HEK293 (cell line): Measurements from ENCODE around the gene WWTR1.

ENCODE experiments used
- EGR2 ChIP-seq: fragments of 450-650 bp; formaldehyde crosslinking; IDR thresholded peaks from 2 replicates; pipeline ENCODE4 v1.5.1; 2016; ENCODE audit warnings: low read depth, missing biosample characterization, missing genetic modification characterization
- GLI4 ChIP-seq: fragments of 450-650 bp; formaldehyde crosslinking; IDR thresholded peaks from 2 replicates; pipeline ENCODE4 v1.5.1; 2016; ENCODE audit warnings: missing biosample characterization, missing genetic modification characterization
- HOXA7 ChIP-seq: sonication (generic); formaldehyde crosslinking; IDR thresholded peaks from 2 replicates; pipeline ENCODE4 v1.8.1; 2022; ENCODE audit warnings: missing genetic modification reagents, borderline replicate concordance
- IKZF3 ChIP-seq: fragments of 450-650 bp; IDR thresholded peaks from 2 replicates; pipeline ENCODE4 v1.5.0; 2018; ENCODE audit warnings: missing biosample characterization, mild to moderate bottlenecking, missing genetic modification characterization, moderate library complexity
- KLF10 ChIP-seq: fragments of 450-650 bp; IDR thresholded peaks from 2 replicates; pipeline ENCODE4 v1.5.1; 2018; ENCODE audit warnings: missing biosample characterization, mild to moderate bottlenecking, missing genetic modification characterization
- KLF8 ChIP-seq: fragments of 450-650 bp; formaldehyde crosslinking; IDR thresholded peaks from 2 replicates; pipeline ENCODE4 v1.5.1; 2016; ENCODE audit warnings: missing biosample characterization, missing genetic modification characterization
- KLF9 ChIP-seq: fragments of 450-650 bp; formaldehyde crosslinking; IDR thresholded peaks from 2 replicates; pipeline ENCODE4 v1.5.1; 2016; ENCODE audit warnings: missing biosample characterization, missing genetic modification characterization, low read depth
- PRDM1 ChIP-seq: fragments of 450-650 bp; formaldehyde crosslinking; IDR thresholded peaks from 2 replicates; pipeline ENCODE4; 2016; ENCODE audit warnings: missing biosample characterization, missing genetic modification characterization
- RBAK ChIP-seq: fragments of 450-650 bp; formaldehyde crosslinking; IDR thresholded peaks from 2 replicates; pipeline ENCODE4 v1.5.1; 2016; ENCODE audit warnings: missing biosample characterization, missing genetic modification characterization
- SALL2 ChIP-seq: fragments of 450-650 bp; formaldehyde crosslinking; IDR thresholded peaks from 2 replicates; pipeline ENCODE4 v1.5.0; 2017; ENCODE audit warnings: missing biosample characterization, mild to moderate bottlenecking, missing genetic modification characterization, borderline replicate concordance
- WT1 ChIP-seq: fragments of 450-650 bp; formaldehyde crosslinking; IDR thresholded peaks from 2 replicates; pipeline ENCODE4 v1.5.1; 2016; ENCODE audit warnings: missing biosample characterization, missing genetic modification characterization
- ZBTB1 ChIP-seq: fragments of 450-650 bp; formaldehyde crosslinking; IDR thresholded peaks from 2 replicates; pipeline ENCODE4 v1.5.1; 2016; ENCODE audit warnings: missing biosample characterization, missing genetic modification characterization
- ZNF133 ChIP-seq: fragments of 450-650 bp; formaldehyde crosslinking; IDR thresholded peaks from 2 replicates; pipeline ENCODE4 v1.5.1; 2016; ENCODE audit warnings: missing biosample characterization, missing genetic modification characterization
- ZNF140 ChIP-seq: fragments of 450-650 bp; formaldehyde crosslinking; IDR thresholded peaks from 2 replicates; pipeline ENCODE4 v1.5.1; 2016; ENCODE audit warnings: missing biosample characterization, missing genetic modification characterization
- ZNF18 ChIP-seq: fragments of 450-650 bp; formaldehyde crosslinking; IDR thresholded peaks from 2 replicates; pipeline ENCODE4 v1.5.1; 2016; ENCODE audit warnings: missing biosample characterization, missing genetic modification characterization
- ZNF19 ChIP-seq: fragments of 450-650 bp; formaldehyde crosslinking; IDR thresholded peaks from 2 replicates; pipeline ENCODE4; 2016; ENCODE audit warnings: missing biosample characterization, missing genetic modification characterization, low read depth
- ZNF221 ChIP-seq: fragments of 450-650 bp; formaldehyde crosslinking; IDR thresholded peaks from 2 replicates; pipeline ENCODE4 v1.5.1; 2017; ENCODE audit warnings: missing biosample characterization, missing genetic modification characterization, borderline replicate concordance
- ZNF239 ChIP-seq: fragments of 450-650 bp; formaldehyde crosslinking; IDR thresholded peaks from 2 replicates; pipeline ENCODE4 v1.5.1; 2016; ENCODE audit warnings: missing biosample characterization, missing genetic modification characterization
- ZNF24 ChIP-seq: fragments of 450-650 bp; formaldehyde crosslinking; IDR thresholded peaks from 2 replicates; pipeline ENCODE4 v1.5.1; 2016; ENCODE audit warnings: missing biosample characterization, missing genetic modification characterization
- ZNF274 ChIP-seq, 2 experiments: fragments of 200-500 bp in 1 of 2; fragments of 450-650 bp in 1 of 2; sonication (Bioruptor generic) in 1 of 2; formaldehyde crosslinking in 1 of 2; IDR thresholded peaks; 2 replicates each; pipeline versions ENCODE4 v1.5.1 to v1.6.1; 2014 to 2016; ENCODE audit warnings: borderline replicate concordance in 1 of 2, inconsistent platforms in 1 of 2, low read length in 1 of 2, missing biosample characterization in 1 of 2, missing genetic modification characterization in 1 of 2
- ZNF324 ChIP-seq: fragments of 450-650 bp; formaldehyde crosslinking; IDR thresholded peaks from 2 replicates; pipeline ENCODE4 v1.5.1; 2016; ENCODE audit warnings: missing biosample characterization, missing genetic modification characterization
- ZNF366 ChIP-seq: fragments of 450-650 bp; formaldehyde crosslinking; conservative IDR thresholded peaks from 2 replicates; pipeline ENCODE4 v1.5.1; 2016; ENCODE audit warnings: missing biosample characterization, missing genetic modification characterization
- ZNF37A ChIP-seq: fragments of 450-650 bp; IDR thresholded peaks from 2 replicates; pipeline ENCODE4 v1.5.1; 2018; ENCODE audit warnings: missing biosample characterization, missing genetic modification characterization
- ZNF426 ChIP-seq: fragments of 450-650 bp; formaldehyde crosslinking; IDR thresholded peaks from 2 replicates; pipeline ENCODE4 v1.5.1; 2017; ENCODE audit warnings: missing biosample characterization, missing genetic modification characterization, mild to moderate bottlenecking, inconsistent platforms, moderate library complexity
- ZNF521 ChIP-seq: fragments of 450-650 bp; formaldehyde crosslinking; IDR thresholded peaks from 2 replicates; pipeline ENCODE4 v1.5.1; 2017; ENCODE audit warnings: missing biosample characterization, mild to moderate bottlenecking, missing genetic modification characterization
- ZNF555 ChIP-seq: fragments of 450-650 bp; formaldehyde crosslinking; conservative IDR thresholded peaks from 2 replicates; pipeline ENCODE4 v1.5.1; 2017; ENCODE audit warnings: missing biosample characterization, mild to moderate bottlenecking, missing genetic modification characterization, inconsistent platforms
- ZNF571 ChIP-seq: fragments of 450-650 bp; formaldehyde crosslinking; IDR thresholded peaks from 2 replicates; pipeline ENCODE4 v1.5.0; 2017; ENCODE audit warnings: missing biosample characterization, missing genetic modification characterization
- ZNF76 ChIP-seq: fragments of 450-650 bp; formaldehyde crosslinking; IDR thresholded peaks from 2 replicates; pipeline ENCODE4; 2016; ENCODE audit warnings: low read depth, missing biosample characterization, missing genetic modification characterization, borderline replicate concordance
- ZNF791 ChIP-seq: fragments of 450-650 bp; formaldehyde crosslinking; IDR thresholded peaks from 2 replicates; pipeline ENCODE4 v1.5.1; 2016; ENCODE audit warnings: missing biosample characterization, missing genetic modification characterization
- ZNF830 ChIP-seq: fragments of 450-650 bp; IDR thresholded peaks from 2 replicates; pipeline ENCODE4 v1.5.0; 2018; ENCODE audit warnings: missing biosample characterization, missing genetic modification characterization, low read depth, mild to moderate bottlenecking, moderate library complexity
- TF ChIP-seq, protein P1 (sequence below): IDR thresholded peaks from 2 replicates; pipeline ENCODE4 v1.6.1; 2011; ENCODE audit warnings: mild to moderate bottlenecking, low read depth, low read length, borderline replicate concordance
- TF ChIP-seq, protein P2 (sequence below): fragments of 450-650 bp; formaldehyde crosslinking; IDR thresholded peaks from 2 replicates; pipeline ENCODE4 v1.5.1; 2016; ENCODE audit warnings: missing biosample characterization, missing genetic modification characterization
- TF ChIP-seq, protein P3 (sequence below): fragments of 450-650 bp; formaldehyde crosslinking; IDR thresholded peaks from 2 replicates; pipeline ENCODE4 v1.5.1; 2017; ENCODE audit warnings: missing biosample characterization, missing genetic modification characterization
- TF ChIP-seq, protein P4 (sequence below): fragments of 450-650 bp; formaldehyde crosslinking; IDR thresholded peaks from 2 replicates; pipeline ENCODE4 v1.5.1; 2016; ENCODE audit warnings: missing biosample characterization, missing genetic modification characterization

The WWTR1 gene

DNA sequence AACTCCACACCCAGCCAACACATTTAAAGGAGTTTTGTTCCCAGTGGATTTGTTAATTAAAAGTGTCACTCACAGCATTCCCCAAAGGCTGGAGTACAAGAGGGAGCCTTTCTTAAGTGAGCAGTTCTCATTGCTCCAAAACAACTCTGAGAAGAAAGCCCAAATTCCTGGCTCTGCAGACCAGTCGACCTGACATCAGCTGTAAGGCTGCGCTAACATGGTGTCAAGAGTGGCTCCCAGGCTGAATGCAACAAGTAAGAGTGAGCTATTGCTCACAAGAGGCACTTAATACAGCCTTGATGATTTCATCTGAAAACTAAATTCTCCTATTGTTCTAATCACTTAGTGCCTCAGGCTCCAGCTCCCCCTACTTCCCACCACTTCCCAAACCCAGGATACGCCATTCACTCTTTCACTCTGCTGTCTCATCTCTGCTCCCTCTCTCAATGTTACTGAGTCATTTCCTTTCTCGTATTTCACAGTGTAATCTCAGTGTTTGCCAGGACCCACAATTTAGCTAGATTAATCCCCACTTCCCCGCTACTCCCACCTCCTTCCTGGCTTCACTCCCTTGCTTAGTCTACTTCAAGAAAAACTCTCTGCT is 81.8 kb downstream of the WWTR1 start (continued):
- no peak for TF ChIP-seq ZNF830
- peak; percentile 66; the same call in 1 of the 2 replicates for TF ChIP-seq IKZF3 (tag by site-specific recombination)
- no peak for TF ChIP-seq ZNF19 (tag by site-specific recombination)
- TF ChIP-seq, protein P1, sequence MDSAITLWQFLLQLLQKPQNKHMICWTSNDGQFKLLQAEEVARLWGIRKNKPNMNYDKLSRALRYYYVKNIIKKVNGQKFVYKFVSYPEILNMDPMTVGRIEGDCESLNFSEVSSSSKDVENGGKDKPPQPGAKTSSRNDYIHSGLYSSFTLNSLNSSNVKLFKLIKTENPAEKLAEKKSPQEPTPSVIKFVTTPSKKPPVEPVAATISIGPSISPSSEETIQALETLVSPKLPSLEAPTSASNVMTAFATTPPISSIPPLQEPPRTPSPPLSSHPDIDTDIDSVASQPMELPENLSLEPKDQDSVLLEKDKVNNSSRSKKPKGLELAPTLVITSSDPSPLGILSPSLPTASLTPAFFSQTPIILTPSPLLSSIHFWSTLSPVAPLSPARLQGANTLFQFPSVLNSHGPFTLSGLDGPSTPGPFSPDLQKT, result no peak
- TF ChIP-seq ZNF571 (tag by site-specific recombination), result no peak
- TF ChIP-seq ZNF555 (tag by site-specific recombination), result no peak
- TF ChIP-seq ZNF24 (tag by site-specific recombination), result peak; percentile 87
- TF ChIP-seq ZNF18 (tag by site-specific recombination), result peak; percentile 78
- peak; percentile 90 for TF ChIP-seq PRDM1
- peak; percentile 69 for TF ChIP-seq EGR2 (tag by site-specific recombination)
- TF ChIP-seq ZNF239, result no peak
- TF ChIP-seq ZNF274 (IDR thresholded peaks at IDR 0.05; ENCODE audit: low read length), result no peak
- TF ChIP-seq ZNF274 (tag by site-specific recombination; IDR thresholded peaks at IDR 0.05; ENCODE audit: borderline replicate concordance), result no peak
- TF ChIP-seq WT1 (tag by site-specific recombination), result peak; percentile 96
- TF ChIP-seq KLF9, result no peak
- 0 out of 2 replicates have a peak, but pooled peaks have one; percentile 47 for TF ChIP-seq ZBTB1
- TF ChIP-seq, protein P2, sequence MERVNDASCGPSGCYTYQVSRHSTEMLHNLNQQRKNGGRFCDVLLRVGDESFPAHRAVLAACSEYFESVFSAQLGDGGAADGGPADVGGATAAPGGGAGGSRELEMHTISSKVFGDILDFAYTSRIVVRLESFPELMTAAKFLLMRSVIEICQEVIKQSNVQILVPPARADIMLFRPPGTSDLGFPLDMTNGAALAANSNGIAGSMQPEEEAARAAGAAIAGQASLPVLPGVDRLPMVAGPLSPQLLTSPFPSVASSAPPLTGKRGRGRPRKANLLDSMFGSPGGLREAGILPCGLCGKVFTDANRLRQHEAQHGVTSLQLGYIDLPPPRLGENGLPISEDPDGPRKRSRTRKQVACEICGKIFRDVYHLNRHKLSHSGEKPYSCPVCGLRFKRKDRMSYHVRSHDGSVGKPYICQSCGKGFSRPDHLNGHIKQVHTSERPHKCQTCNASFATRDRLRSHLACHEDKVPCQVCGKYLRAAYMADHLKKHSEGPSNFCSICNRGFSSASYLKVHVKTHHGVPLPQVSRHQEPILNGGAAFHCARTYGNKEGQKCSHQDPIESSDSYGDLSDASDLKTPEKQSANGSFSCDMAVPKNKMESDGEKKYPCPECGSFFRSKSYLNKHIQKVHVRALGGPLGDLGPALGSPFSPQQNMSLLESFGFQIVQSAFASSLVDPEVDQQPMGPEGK (tag by site-specific recombination), result peak; percentile 80
- no peak; the same call in 1 of the 2 replicates for TF ChIP-seq RBAK (tag by site-specific recombination)
- TF ChIP-seq GLI4 (tag by site-specific recombination), result no peak
- TF ChIP-seq, protein P3, sequence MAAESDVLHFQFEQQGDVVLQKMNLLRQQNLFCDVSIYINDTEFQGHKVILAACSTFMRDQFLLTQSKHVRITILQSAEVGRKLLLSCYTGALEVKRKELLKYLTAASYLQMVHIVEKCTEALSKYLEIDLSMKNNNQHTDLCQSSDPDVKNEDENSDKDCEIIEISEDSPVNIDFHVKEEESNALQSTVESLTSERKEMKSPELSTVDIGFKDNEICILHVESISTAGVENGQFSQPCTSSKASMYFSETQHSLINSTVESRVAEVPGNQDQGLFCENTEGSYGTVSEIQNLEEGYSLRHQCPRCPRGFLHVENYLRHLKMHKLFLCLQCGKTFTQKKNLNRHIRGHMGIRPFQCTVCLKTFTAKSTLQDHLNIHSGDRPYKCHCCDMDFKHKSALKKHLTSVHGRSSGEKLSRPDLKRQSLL (tag by site-specific recombination), result peak; percentile 34; the same call in 1 of the 2 replicates
- TF ChIP-seq, protein P4, sequence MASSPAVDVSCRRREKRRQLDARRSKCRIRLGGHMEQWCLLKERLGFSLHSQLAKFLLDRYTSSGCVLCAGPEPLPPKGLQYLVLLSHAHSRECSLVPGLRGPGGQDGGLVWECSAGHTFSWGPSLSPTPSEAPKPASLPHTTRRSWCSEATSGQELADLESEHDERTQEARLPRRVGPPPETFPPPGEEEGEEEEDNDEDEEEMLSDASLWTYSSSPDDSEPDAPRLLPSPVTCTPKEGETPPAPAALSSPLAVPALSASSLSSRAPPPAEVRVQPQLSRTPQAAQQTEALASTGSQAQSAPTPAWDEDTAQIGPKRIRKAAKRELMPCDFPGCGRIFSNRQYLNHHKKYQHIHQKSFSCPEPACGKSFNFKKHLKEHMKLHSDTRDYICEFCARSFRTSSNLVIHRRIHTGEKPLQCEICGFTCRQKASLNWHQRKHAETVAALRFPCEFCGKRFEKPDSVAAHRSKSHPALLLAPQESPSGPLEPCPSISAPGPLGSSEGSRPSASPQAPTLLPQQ (tag by site-specific recombination), result peak; percentile 68
- TF ChIP-seq ZNF140 (tag by site-specific recombination), result no peak
- no peak for TF ChIP-seq ZNF37A (tag by site-specific recombination)
- TF ChIP-seq ZNF324 (tag by site-specific recombination), result peak; percentile 82; the same call in 1 of the 2 replicates
- no peak for TF ChIP-seq SALL2 (tag by site-specific recombination)
- TF ChIP-seq ZNF133, result no peak
- TF ChIP-seq ZNF426 (tag by site-specific recombination), result no peak
- TF ChIP-seq KLF10 (tag by site-specific recombination), result 0 out of 2 replicates have a peak, but pooled peaks have one; percentile 14
- no peak for TF ChIP-seq ZNF521
- TF ChIP-seq ZNF791 (tag by site-specific recombination), result no peak
- TF ChIP-seq KLF8 (tag by site-specific recombination), result peak; percentile 72
- TF ChIP-seq HOXA7, result no peak
- no peak for TF ChIP-seq ZNF76 (tag by site-specific recombination)
- TF ChIP-seq ZNF221 (tag by site-specific recombination), result no peak
- peak; percentile 70 for TF ChIP-seq ZNF366 (tag by site-specific recombination)
